ENCODE measurements around the gene GINS1. TPM values are rescaled to one million over a fixed set of nuclear protein-coding genes. Genes with fewer than 3 reads are reported as not detected.

GINS1 gene
- total and polyA plus RNA-seq, 2 experiments from 2014 or later = 32.0 to 65.4 TPM

DNA sequence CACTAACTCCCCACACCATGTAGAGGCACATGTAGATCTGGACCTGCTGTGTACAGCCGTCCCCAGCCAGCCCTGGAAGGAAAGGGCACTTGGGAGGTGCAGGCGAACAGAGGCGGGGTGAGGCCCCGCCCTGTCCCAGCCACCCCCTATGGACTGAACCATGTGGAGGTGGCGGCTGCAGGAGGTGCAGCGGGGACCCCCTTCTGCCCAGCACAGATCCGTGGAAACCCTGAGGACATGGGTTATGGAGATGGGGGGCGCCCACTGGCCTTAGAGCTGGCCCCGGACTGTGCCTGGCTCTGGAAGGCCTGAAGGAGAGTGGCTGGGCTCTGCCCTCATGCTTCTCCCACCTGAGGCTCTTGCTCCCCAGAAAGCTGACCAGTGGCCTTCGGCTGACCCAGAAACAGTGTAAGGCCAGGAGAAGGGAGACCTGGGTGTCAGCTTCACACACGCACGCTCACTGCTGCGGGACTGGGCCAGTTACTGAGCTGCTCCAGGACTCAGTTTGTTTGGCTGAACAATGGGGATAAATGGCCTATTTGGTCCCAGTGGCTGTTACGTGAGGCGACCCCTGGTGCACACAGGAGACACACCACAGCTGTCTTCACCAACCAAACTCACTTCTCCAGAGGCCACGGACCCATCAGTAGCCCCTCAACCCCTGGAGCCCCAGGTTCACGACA, 87.2 kb downstream of the GINS1 start:
- Mint-ChIP-seq H3K9me3 (no peaks in the 10 kb centered on the region), H3K36me3 (ENCODE audit: low read depth) (peaks cover 21% of the 10 kb centered on the region), H3K4me1 (peaks cover 19% of the 10 kb centered on the region), H3K4me3 (no peak overlapping the region), H3K27me3 (ENCODE audit: insufficient read depth, low read depth, poor library complexity) (peaks cover 8% of the 10 kb centered on the region), H3K27ac (no peak overlapping the region)
- Histone ChIP-seq H3K4me2 (no peak overlapping the region), H3K27me3 (ENCODE audit: insufficient read depth) (no peaks in the 10 kb centered on the region), H3F3A (replicated peaks; ENCODE audit: low read depth) (no peaks in the 10 kb centered on the region), H3K27ac (ENCODE audit: low read depth) (no peak overlapping the region), H3K4me1 (ENCODE audit: insufficient read depth) (peaks cover 5% of the 10 kb centered on the region), H3K79me2 (replicated peaks; ENCODE audit: insufficient read depth) (no peaks in the 10 kb centered on the region), H3K36me3 (ENCODE audit: insufficient read depth) (no peaks in the 10 kb centered on the region), H3K9me2 (ENCODE audit: insufficient read depth) (no peaks in the 10 kb centered on the region), H2AFZ (no peak overlapping the region), H3K4me3 (no peak overlapping the region), H4K20me1 (replicated peaks; ENCODE audit: insufficient read depth) (no peaks in the 10 kb centered on the region; the same call in 1 of the 2 replicates)
- DNase-seq (ENCODE audit: low spot score) (no peak), ATAC-seq (no peak)
- TF ChIP-seq, protein P1, sequence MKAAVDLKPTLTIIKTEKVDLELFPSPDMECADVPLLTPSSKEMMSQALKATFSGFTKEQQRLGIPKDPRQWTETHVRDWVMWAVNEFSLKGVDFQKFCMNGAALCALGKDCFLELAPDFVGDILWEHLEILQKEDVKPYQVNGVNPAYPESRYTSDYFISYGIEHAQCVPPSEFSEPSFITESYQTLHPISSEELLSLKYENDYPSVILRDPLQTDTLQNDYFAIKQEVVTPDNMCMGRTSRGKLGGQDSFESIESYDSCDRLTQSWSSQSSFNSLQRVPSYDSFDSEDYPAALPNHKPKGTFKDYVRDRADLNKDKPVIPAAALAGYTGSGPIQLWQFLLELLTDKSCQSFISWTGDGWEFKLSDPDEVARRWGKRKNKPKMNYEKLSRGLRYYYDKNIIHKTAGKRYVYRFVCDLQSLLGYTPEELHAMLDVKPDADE (IDR thresholded peaks at IDR 0.05) = no peak
- no peak for TF ChIP-seq POLR2AphosphoS5 (IDR thresholded peaks at IDR 0.05; ENCODE audit: low read depth)
- no peak for TF ChIP-seq CREB1 (CRISPR knock-in tag; IDR thresholded peaks at IDR 0.05; ENCODE audit: low read depth)
- no peak for TF ChIP-seq NANOG (IDR thresholded peaks at IDR 0.05; ENCODE audit: borderline replicate concordance)
- no peak for TF ChIP-seq JUNB (IDR thresholded peaks at IDR 0.05; ENCODE audit: unreplicated experiment)
- TF ChIP-seq, protein P2, sequence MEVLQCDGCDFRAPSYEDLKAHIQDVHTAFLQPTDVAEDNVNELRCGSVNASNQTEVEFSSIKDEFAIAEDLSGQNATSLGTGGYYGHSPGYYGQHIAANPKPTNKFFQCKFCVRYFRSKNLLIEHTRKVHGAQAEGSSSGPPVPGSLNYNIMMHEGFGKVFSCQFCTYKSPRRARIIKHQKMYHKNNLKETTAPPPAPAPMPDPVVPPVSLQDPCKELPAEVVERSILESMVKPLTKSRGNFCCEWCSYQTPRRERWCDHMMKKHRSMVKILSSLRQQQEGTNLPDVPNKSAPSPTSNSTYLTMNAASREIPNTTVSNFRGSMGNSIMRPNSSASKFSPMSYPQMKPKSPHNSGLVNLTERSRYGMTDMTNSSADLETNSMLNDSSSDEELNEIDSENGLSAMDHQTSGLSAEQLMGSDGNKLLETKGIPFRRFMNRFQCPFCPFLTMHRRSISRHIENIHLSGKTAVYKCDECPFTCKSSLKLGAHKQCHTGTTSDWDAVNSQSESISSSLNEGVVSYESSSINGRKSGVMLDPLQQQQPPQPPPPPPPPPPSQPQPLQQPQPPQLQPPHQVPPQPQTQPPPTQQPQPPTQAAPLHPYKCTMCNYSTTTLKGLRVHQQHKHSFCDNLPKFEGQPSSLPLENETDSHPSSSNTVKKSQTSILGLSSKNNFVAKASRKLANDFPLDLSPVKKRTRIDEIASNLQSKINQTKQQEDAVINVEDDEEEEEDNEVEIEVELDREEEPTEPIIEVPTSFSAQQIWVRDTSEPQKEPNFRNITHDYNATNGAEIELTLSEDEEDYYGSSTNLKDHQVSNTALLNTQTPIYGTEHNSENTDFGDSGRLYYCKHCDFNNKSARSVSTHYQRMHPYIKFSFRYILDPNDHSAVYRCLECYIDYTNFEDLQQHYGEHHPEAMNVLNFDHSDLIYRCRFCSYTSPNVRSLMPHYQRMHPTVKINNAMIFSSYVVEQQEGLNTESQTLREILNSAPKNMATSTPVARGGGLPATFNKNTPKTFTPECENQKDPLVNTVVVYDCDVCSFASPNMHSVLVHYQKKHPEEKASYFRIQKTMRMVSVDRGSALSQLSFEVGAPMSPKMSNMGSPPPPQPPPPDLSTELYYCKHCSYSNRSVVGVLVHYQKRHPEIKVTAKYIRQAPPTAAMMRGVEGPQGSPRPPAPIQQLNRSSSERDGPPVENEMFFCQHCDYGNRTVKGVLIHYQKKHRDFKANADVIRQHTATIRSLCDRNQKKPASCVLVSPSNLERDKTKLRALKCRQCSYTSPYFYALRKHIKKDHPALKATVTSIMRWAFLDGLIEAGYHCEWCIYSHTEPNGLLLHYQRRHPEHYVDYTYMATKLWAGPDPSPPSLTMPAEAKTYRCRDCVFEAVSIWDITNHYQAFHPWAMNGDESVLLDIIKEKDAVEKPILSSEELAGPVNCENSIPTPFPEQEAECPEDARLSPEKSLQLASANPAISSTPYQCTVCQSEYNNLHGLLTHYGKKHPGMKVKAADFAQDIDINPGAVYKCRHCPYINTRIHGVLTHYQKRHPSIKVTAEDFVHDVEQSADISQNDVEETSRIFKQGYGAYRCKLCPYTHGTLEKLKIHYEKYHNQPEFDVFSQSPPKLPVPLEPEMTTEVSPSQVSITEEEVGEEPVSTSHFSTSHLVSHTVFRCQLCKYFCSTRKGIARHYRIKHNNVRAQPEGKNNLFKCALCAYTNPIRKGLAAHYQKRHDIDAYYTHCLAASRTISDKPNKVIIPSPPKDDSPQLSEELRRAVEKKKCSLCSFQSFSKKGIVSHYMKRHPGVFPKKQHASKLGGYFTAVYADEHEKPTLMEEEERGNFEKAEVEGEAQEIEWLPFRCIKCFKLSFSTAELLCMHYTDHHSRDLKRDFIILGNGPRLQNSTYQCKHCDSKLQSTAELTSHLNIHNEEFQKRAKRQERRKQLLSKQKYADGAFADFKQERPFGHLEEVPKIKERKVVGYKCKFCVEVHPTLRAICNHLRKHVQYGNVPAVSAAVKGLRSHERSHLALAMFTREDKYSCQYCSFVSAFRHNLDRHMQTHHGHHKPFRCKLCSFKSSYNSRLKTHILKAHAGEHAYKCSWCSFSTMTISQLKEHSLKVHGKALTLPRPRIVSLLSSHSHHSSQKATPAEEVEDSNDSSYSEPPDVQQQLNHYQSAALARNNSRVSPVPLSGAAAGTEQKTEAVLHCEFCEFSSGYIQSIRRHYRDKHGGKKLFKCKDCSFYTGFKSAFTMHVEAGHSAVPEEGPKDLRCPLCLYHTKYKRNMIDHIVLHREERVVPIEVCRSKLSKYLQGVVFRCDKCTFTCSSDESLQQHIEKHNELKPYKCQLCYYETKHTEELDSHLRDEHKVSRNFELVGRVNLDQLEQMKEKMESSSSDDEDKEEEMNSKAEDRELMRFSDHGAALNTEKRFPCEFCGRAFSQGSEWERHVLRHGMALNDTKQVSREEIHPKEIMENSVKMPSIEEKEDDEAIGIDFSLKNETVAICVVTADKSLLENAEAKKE (CRISPR knock-in tag; IDR thresholded peaks at IDR 0.05) = no peak
- no peak for TF ChIP-seq STAT1 (IDR thresholded peaks at IDR 0.05; ENCODE audit: unreplicated experiment)
- no peak for TF ChIP-seq ZNF114 (CRISPR knock-in tag; IDR thresholded peaks at IDR 0.05)
- no peak for TF ChIP-seq EZH2 (IDR thresholded peaks at IDR 0.05; ENCODE audit: low read depth, unreplicated experiment)
- TF ChIP-seq EZH2phosphoT487 (IDR thresholded peaks at IDR 0.05; ENCODE audit: unreplicated experiment) = no peak
